ENCODE results near the gene RNF135.

GRCh38 chr17:31019004-31019403 is 48.2 kb downstream of the RNF135 start:
- no peak for TF ChIP-seq CTCF (IDR thresholded peaks at IDR 0.05 in 4 of 5, conservative IDR thresholded peaks at IDR 0.05 in 1 of 5)
- no peak for TF ChIP-seq POLR2A (IDR thresholded peaks at IDR 0.05)

Data from gastrocnemius medialis (tissue), 4 donors.